GM13976 (cell line): ENCODE results near the gene GLG1.
"Not testable (repeated sequence)": the region's sequence is repeated elsewhere in the genome, so short reads cannot be mapped to it uniquely, and the experiment has no call there.

Source experiments
- DNase-seq: peaks from one replicate; pipeline ENCODE4 v3.0.0; 2012; ENCODE audit warnings: low spot score
- in situ Hi-C: fragments of 300-500 bp; cut with MboI; formaldehyde crosslinking; loops from one replicate; pipeline ENCODE4 v1.12.0; 2022; ENCODE audit warnings: low sequenced_read_pairs, mixed read lengths, inconsistent platforms; ENCODE audit not compliant: unreplicated experiment
- TF ChIP-seq, protein P1 (sequence below): IDR thresholded peaks from 2 replicates; pipeline ENCODE4 v1.5.1; 2012; ENCODE audit warnings: borderline replicate concordance, mild to moderate bottlenecking; ENCODE audit not compliant: insufficient read depth; ENCODE audit errors: extremely low read depth, missing control alignments, control extremely low read depth

The GLG1 gene

DNA sequence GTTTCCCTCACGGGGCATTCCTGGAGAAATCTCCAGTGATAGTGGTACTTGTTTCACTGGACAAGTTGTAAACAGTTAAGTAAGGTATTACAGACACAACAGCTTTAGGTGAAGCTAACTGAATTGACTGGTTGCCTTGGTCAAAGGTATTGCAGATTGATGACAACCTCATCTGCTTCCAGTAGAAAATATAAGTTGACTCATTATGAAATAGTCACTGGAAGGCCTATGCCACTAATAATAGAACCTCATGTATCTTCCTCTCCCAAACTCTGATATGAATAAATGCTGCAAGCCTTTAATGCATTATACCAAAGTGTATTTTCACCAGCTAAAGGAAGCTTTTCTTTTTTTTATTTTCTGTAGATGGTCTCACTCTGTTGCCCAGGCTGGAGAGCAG, 44.8 kb downstream of the GLG1 start:
- TF ChIP-seq, protein P1, sequence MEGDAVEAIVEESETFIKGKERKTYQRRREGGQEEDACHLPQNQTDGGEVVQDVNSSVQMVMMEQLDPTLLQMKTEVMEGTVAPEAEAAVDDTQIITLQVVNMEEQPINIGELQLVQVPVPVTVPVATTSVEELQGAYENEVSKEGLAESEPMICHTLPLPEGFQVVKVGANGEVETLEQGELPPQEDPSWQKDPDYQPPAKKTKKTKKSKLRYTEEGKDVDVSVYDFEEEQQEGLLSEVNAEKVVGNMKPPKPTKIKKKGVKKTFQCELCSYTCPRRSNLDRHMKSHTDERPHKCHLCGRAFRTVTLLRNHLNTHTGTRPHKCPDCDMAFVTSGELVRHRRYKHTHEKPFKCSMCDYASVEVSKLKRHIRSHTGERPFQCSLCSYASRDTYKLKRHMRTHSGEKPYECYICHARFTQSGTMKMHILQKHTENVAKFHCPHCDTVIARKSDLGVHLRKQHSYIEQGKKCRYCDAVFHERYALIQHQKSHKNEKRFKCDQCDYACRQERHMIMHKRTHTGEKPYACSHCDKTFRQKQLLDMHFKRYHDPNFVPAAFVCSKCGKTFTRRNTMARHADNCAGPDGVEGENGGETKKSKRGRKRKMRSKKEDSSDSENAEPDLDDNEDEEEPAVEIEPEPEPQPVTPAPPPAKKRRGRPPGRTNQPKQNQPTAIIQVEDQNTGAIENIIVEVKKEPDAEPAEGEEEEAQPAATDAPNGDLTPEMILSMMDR, result no peak
- DNase-seq, result no peak
- in situ Hi-C loops, result no loop called here

- TF ChIP-seq, protein P1, result no peak
- no peak for DNase-seq
Measured at GRCh38 chr16:74561626-74562025, 45.3 kb downstream of the GLG1 start.

DNA sequence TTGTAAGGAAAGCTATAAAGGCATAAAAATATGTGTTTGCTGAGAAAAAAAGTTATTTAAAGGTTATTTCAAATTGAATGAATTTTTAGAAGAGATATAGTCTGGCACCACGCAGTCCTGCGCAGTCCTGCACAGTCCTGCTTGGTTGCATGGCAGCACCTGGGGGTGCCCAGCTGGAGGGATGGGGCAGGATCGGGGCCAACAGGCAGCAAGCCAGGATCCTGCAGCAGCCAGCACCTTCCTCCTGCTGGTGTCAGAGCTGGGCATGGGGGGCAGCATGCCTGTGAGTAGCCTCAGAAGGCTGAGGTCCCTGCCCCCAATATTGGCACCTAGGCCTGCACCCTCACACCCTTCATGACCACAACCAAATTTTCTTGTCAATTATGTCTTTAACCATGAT, 46.0 kb downstream of the GLG1 start:
- in situ Hi-C loops, result no loop called here
- TF ChIP-seq, protein P1, result no peak

More at GRCh38 chr16:74561626-74562025, 45.3 kb downstream of the GLG1 start:
- in situ Hi-C loops, result no loop called here

GRCh38 chr16:74558873-74559272, 48.0 kb downstream of the GLG1 start:
- DNase-seq, result no peak
- TF ChIP-seq, protein P1, result no peak
- in situ Hi-C loops, result no loop called here

More for the DNA sequence above, 46.0 kb downstream of the GLG1 start:
- no peak for DNase-seq

GRCh38 chr16:74557275-74557674, 49.6 kb downstream of the GLG1 start:
- DNase-seq, result no peak
- TF ChIP-seq, protein P1, result no peak
- in situ Hi-C loops, result no loop called here

DNA sequence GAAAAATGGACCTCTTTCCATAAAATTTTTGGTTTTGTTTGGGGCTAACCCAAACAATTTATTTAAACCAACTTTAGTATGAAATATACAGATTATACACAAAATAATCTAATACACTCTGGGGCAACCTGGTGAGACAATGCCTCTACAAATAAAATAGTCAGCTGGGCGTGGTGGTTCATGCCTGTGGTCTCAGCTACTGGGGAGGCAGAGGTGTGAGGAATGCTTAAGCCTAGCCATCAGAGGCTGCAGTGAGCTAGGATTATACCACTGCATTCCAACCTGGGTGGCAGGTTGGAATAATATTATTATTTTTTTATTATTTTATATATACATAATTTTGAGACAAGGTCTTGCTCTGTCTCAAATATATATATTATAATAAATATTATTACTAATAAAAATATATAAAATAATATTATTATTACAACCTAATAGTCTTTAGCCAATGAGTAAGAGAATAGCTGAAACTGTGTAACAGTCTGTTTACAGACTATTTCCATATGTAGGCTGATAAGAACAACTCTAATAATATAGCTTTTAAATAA, 50.5 kb downstream of the GLG1 start:
- DNase-seq, result no peak
- in situ Hi-C loops, result no loop called here
- TF ChIP-seq, protein P1, result no peak

GRCh38 chr16:74552357-74552756, 54.6 kb downstream of the GLG1 start:
- DNase-seq, in situ Hi-C loops: not testable (repeated sequence)

DNA sequence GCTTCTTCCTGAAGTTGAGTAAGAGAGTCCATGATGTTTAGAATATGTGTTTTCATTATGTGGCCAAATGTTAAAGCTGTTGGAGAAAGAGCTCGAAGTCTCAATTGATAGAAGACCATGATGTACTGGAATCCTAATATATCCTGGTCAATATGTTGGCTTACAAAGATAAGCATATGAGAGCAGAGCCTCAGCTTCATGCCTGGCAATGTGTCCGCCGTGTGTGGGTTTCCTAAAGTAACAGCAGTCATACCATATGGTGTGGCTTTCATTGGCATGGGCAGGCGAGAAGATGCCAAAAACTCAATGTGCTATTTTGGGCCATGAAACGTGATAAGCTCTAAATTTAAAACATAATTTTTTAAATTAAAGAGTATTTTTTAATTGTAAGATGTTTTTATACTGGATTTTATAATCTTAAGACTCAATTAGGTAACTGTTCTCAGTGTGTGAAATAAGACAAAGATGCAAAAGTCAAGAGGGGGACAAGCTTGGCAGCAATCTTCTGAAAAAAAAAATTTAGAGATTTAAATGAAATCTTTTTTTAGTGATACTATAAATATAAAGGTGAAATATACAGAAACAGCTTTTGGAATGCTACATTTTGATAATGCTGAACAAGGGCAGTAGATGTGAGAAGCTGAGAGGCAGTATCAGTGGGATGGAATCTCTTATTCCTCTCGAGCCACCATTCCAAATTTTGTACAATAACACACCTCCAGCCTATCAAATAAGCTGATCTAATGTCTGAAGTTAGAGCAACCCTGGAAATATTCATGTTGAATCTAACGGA, 56.5 kb downstream of the GLG1 start:
- DNase-seq, in situ Hi-C loops: not testable (repeated sequence)

DNA sequence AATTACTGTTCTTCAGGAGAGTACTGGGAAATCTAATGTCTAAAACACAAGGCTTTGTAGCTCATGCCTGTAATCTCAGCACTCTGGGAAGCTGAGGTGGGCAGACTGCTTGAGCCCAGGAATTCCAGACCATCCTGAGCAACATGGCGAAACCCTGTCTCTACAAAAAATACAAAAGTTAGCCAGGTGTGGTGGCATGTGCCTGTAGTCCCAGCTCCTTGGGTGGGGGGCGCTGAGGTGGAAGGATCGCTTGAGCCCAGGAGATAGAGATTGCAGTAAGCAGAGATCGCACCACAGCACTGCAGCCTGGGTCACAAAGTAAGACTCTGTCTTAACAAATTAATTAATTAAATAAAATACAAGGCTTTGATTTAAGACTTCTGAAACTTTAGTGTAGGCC, 60.8 kb downstream of the GLG1 start:
- DNase-seq, in situ Hi-C loops: not testable (repeated sequence)

DNA sequence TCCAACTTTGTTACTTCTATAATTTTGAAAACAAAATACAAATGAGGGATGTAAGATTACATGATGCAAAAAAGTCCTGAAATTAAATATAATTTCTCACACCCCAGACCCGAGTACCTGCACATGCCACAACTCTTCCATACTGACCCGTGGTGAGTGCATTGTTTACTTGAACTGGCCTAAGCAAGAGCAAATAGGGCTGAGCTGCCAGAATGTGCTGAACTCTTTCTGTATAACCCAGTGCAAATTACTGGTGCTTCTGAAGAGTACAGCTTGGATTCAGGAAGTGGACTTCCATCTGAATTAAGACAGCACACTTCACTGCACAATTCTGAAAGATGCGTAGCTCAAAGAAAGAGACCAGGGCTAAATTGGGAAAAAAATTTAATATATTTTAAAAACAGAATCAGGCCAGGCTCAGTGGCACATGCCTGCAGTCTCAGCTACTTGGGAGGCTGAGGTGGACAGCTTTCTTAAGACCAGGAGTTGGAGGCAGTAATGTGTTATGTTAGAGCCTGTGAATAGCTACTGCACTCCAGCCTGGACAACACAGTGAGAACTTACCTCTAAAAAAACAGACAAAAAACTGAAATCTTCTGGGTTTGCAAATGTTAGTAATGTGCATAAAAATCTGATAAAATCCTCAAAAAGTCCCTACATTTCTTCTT, 63.9 kb downstream of the GLG1 start:
- in situ Hi-C loops, DNase-seq: not testable (repeated sequence)
